ENCODE measurements around the gene SLC16A7. TPM values are rescaled to one million over a fixed set of nuclear protein-coding genes. Genes with fewer than 3 reads are reported as not detected.
"Not testable (repeated sequence)": the region's sequence is repeated elsewhere in the genome, so short reads cannot be mapped to it uniquely, and the experiment has no call there.

The SLC16A7 gene
- total RNA-seq, 3 donors from 2014 or later (not counting 1 experiment from before 2014, with no cell fraction given): 42.4 to 46.9 (median 43.2) TPM

DNA sequence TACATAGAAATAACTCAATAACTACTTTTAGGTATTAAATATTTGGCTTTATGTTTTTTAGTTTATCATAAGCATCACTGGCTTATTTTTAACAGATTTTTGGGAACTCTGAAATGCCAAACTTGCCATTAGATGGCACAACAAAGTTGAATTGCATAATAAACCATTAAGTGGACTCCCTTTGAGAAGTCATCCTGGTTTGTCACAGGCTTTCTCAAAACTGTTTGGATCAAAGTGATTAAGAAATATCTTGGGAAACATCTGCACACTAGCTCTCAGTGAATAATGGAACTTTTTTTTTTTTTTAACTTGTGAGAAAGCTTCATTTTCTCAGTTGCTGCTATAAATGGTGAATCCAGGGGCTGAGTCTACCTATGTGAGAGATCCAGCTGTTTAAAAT lies 4.3 kb downstream of the SLC16A7 start:
- no peak overlapping the region for H3K4me3 Mint-ChIP-seq
- Histone ChIP-seq H3K9me3 (ENCODE audit: control insufficient read depth, insufficient read depth, low read length) (no peaks in the 10 kb centered on the region), H3K36me3 (ENCODE audit: control insufficient read depth, insufficient read depth, low read length) (peaks cover 5% of the 10 kb centered on the region), H3K4me1 (ENCODE audit: control insufficient read depth, insufficient read depth, low read length) (peaks cover 8% of the 10 kb centered on the region), H3K27ac (ENCODE audit: low read length) (no peak overlapping the region), H3K4me3 (ENCODE audit: low read length) (no peak overlapping the region), H3K27me3 (ENCODE audit: control insufficient read depth, insufficient read depth, low read length) (no peaks in the 10 kb centered on the region)
- no peak for TF ChIP-seq CTCF (IDR thresholded peaks at IDR 0.05)
- H3K4me1 Mint-ChIP-seq: peaks cover 70 to 77% of the 10 kb centered on the region in 2 donors
- ATAC-seq (no peak), DNase-seq (no peak)
- no peaks in the 10 kb centered on the region for H3K9me3 Mint-ChIP-seq
- no peaks in the 10 kb centered on the region for H3K36me3 Mint-ChIP-seq
- H3K27ac Mint-ChIP-seq: peak overlapping the region; percentile 35 to 99
- no peaks in the 10 kb centered on the region for H3K27me3 Mint-ChIP-seq (ENCODE audit: low read depth in 2 of 2)
- intact Hi-C loops (cut with micrococcal nuclease): no loop called here

- Mint-ChIP-seq H3K4me3 (no peak overlapping the region), H3K27ac (no peak overlapping the region), H3K4me1 (peaks cover 48 to 51% of the 10 kb centered on the region in 2 donors), H3K36me3 (no peaks in the 10 kb centered on the region), H3K27me3 (ENCODE audit: low read depth in 2 of 2) (no peaks in the 10 kb centered on the region), H3K9me3 (no peaks in the 10 kb centered on the region)
- DNase-seq (no peak), ATAC-seq (no peak)
- intact Hi-C loops (cut with micrococcal nuclease): no loop called here
- Histone ChIP-seq H3K27me3 (ENCODE audit: control insufficient read depth, insufficient read depth, low read length) (no peaks in the 10 kb centered on the region), H3K27ac (ENCODE audit: low read length) (no peak overlapping the region), H3K4me3 (ENCODE audit: low read length) (no peak overlapping the region), H3K9me3 (ENCODE audit: control insufficient read depth, insufficient read depth, low read length) (no peaks in the 10 kb centered on the region), H3K36me3 (ENCODE audit: control insufficient read depth, insufficient read depth, low read length) (peaks cover 3% of the 10 kb centered on the region), H3K4me1 (ENCODE audit: control insufficient read depth, insufficient read depth, low read length) (no peaks in the 10 kb centered on the region)
- TF ChIP-seq CTCF (IDR thresholded peaks at IDR 0.05): no peak
These were observed 7.9 kb downstream of the SLC16A7 start for GRCh38 chr12:59603754-59604153.

DNA sequence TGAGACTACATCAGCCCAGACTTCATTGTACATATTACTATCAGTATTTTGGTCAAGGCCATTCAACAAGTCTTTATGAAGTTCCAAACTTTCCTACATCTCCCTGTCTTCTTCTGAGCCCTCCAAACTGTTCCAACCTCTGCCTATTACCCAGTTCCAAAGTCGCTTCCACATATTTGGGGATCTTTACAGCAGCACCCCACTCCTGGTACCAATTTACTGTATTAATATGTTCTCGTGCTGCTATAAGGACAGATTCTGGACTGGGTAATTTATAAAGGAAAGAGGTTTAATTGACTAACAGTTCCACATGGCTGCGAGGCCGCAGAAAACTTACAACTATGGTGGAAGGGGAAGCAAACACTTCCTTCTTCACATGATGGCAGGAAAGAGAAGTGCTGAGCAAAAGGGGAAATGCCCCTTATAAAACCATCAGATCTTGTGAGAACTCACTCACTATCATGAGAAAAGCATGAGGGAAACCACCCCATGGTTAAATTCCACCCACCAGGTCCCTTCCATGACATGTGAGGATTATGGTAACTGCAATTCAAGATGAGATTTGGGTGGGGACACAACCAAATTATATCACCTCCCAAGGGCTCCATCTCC lies 17.1 kb downstream of the SLC16A7 start:
- Mint-ChIP-seq H3K27ac (peak overlapping the region; percentile 7 to 19), H3K4me1 (peaks cover 15 to 16% of the 10 kb centered on the region in 2 donors), H3K36me3 (peaks cover 27% of the 10 kb centered on the region)
- H3K4me3 Mint-ChIP-seq; ATAC-seq; H3K4me3 ChIP-seq (ENCODE audit: low read length); H3K9me3 Mint-ChIP-seq; H3K36me3 ChIP-seq (ENCODE audit: control insufficient read depth, insufficient read depth, low read length); H3K27me3 ChIP-seq (ENCODE audit: control insufficient read depth, insufficient read depth, low read length); H3K27ac ChIP-seq (ENCODE audit: low read length); H3K27me3 Mint-ChIP-seq (ENCODE audit: low read depth in 2 of 2); intact Hi-C loops (cut with micrococcal nuclease); H3K4me1 ChIP-seq (ENCODE audit: control insufficient read depth, insufficient read depth, low read length); DNase-seq: not testable (repeated sequence)
- WGBS (ENCODE audit: insufficient coverage): 100% methylated on average over 2 of the region's 4 CpGs
- H3K9me3 ChIP-seq (ENCODE audit: control insufficient read depth, insufficient read depth, low read length): peaks cover 17% of the 10 kb centered on the region

- peak overlapping the region in 1 of 2 donors; percentile 23 for H3K27ac Mint-ChIP-seq
- Histone ChIP-seq H3K4me1 (ENCODE audit: control insufficient read depth, insufficient read depth, low read length) (no peaks in the 10 kb centered on the region), H3K27me3 (ENCODE audit: control insufficient read depth, insufficient read depth, low read length) (no peaks in the 10 kb centered on the region), H3K27ac (ENCODE audit: low read length) (no peak overlapping the region), H3K4me3 (ENCODE audit: low read length) (no peak overlapping the region), H3K9me3 (ENCODE audit: control insufficient read depth, insufficient read depth, low read length) (peaks cover 17% of the 10 kb centered on the region), H3K36me3 (ENCODE audit: control insufficient read depth, insufficient read depth, low read length) (peaks cover 7% of the 10 kb centered on the region)
- intact Hi-C loops (cut with micrococcal nuclease): no loop called here
- ATAC-seq: no peak
- peaks cover 2 to 4% of the 10 kb centered on the region in 2 donors for H3K9me3 Mint-ChIP-seq
- H3K4me3 Mint-ChIP-seq: no peak overlapping the region
- H3K27me3 Mint-ChIP-seq (ENCODE audit: low read depth in 2 of 2): no peaks in the 10 kb centered on the region
- peaks cover 24% of the 10 kb centered on the region for H3K36me3 Mint-ChIP-seq
- no peak for TF ChIP-seq CTCF (IDR thresholded peaks at IDR 0.05)
- DNase-seq: no peak
- peaks cover 29 to 38% of the 10 kb centered on the region in 2 donors for H3K4me1 Mint-ChIP-seq
These were observed 19.8 kb downstream of the SLC16A7 start for GRCh38 chr12:59615392-59616165.

Data from natural killer cell (primary cell).